CD14-positive monocyte (primary cell): ENCODE results near the gene DAPK2. TPM values are rescaled to one million over a fixed set of nuclear protein-coding genes. Genes with fewer than 3 reads are reported as not detected.

Source experiments
- DNase-seq, 3 donors: peaks; one replicate each; pipeline ENCODE4 v3.0.0-alpha.2; 2011 to 2022
- H2AFZ ChIP-seq: 2 replicates; pipeline ENCODE4 v1.6.0; 2012; ENCODE audit warnings: mild to moderate bottlenecking, low read depth, low read length, inconsistent platforms; ENCODE audit not compliant: insufficient read depth, poor library complexity, severe bottlenecking
- H3K27ac ChIP-seq, 2 donors: 1 replicate in 1 of 2; 2 replicates in 1 of 2; pipeline ENCODE4 v1.5.1; 2012 to 2013; ENCODE audit warnings: low read length in 2 of 2, control low read depth in 1 of 2, inconsistent platforms in 1 of 2, low read depth in 1 of 2, mild to moderate bottlenecking in 1 of 2
- H3K27me3 ChIP-seq, 2 donors: one replicate each; pipeline versions ENCODE4 v1.6.0 to v1.6.1; 2011 to 2013; ENCODE audit warnings: low read length in 2 of 2; ENCODE audit not compliant: control insufficient read depth in 2 of 2, insufficient read depth in 2 of 2
- H3K36me3 ChIP-seq, 2 donors: replicated peaks in 1 of 2; 1 replicate in 1 of 2; 2 replicates in 1 of 2; pipeline versions ENCODE4 v1.5.1 to v1.6.1; 2012 to 2013; ENCODE audit warnings: low read length in 2 of 2, control low read depth in 1 of 2, inconsistent platforms in 1 of 2, mild to moderate bottlenecking in 1 of 2; ENCODE audit not compliant: insufficient read depth in 2 of 2, control insufficient read depth in 1 of 2
- H3K4me1 ChIP-seq, 2 donors: 1 replicate in 1 of 2; 2 replicates in 1 of 2; pipeline versions ENCODE4 v1.5.1 to v1.6.1; 2012 to 2013; ENCODE audit warnings: low read length in 2 of 2, control low read depth in 1 of 2, inconsistent platforms in 1 of 2, mild to moderate bottlenecking in 1 of 2, moderate library complexity in 1 of 2; ENCODE audit not compliant: insufficient read depth in 2 of 2, control insufficient read depth in 1 of 2
- H3K4me2 ChIP-seq: replicated peaks from 2 replicates; pipeline ENCODE3; 2012; ENCODE audit warnings: low read length, moderate library complexity, mild to moderate bottlenecking; ENCODE audit not compliant: poor library complexity, severe bottlenecking; ENCODE audit errors: extremely low read depth
- H3K4me3 ChIP-seq, 3 experiments: fragments of 200-600 bp in 1 of 3; sonication (generic) in 1 of 3; replicated peaks in 1 of 3; 1 replicate in 2 of 3; 2 replicates in 1 of 3; pipeline ENCODE4 v1.5.1; 2011 to 2013; ENCODE audit warnings: low read length in 3 of 3, mild to moderate bottlenecking in 3 of 3, control low read depth in 2 of 3, low read depth in 2 of 3, inconsistent platforms in 1 of 3, moderate library complexity in 1 of 3
- H3K79me2 ChIP-seq: 2 replicates; pipeline ENCODE4 v1.6.0; 2012; ENCODE audit warnings: mild to moderate bottlenecking, control low read depth, inconsistent platforms, low read length, moderate library complexity; ENCODE audit not compliant: insufficient read depth
- H3K9ac ChIP-seq: 2 replicates; pipeline ENCODE4 v1.6.0; 2017; ENCODE audit warnings: low read length, mild to moderate bottlenecking; ENCODE audit not compliant: insufficient read depth, poor library complexity, severe bottlenecking
- H3K9me3 ChIP-seq, 2 donors: replicated peaks in 1 of 2; 1 replicate in 1 of 2; 2 replicates in 1 of 2; pipeline versions ENCODE4 v1.5.1 to v1.6.1; 2012 to 2013; ENCODE audit warnings: low read length in 2 of 2, control low read depth in 1 of 2; ENCODE audit not compliant: control insufficient read depth in 1 of 2, insufficient read depth in 1 of 2
- H4K20me1 ChIP-seq: 2 replicates; pipeline ENCODE4 v1.6.0; 2012; ENCODE audit warnings: mild to moderate bottlenecking, low read length, control low read depth, moderate library complexity; ENCODE audit not compliant: insufficient read depth
- H3K27ac Mint-ChIP-seq, 7 donors: one replicate each; pipeline ENCODE4 v1.8.0; 2020; ENCODE audit warnings: mild to moderate bottlenecking in 7 of 7, mixed read lengths in 7 of 7, moderate library complexity in 6 of 7, inconsistent platforms in 2 of 7
- H3K27me3 Mint-ChIP-seq, 3 donors: one replicate each; pipeline ENCODE4 v1.8.0; 2021 to 2022; ENCODE audit warnings: low read depth in 3 of 3, mild to moderate bottlenecking in 3 of 3, mixed read lengths in 3 of 3, moderate library complexity in 3 of 3, inconsistent platforms in 1 of 3
- H3K36me3 Mint-ChIP-seq, 2 donors: one replicate each; pipeline ENCODE4 v1.8.0; 2020; ENCODE audit warnings: mixed read lengths in 2 of 2, inconsistent platforms in 1 of 2, mild to moderate bottlenecking in 1 of 2
- H3K4me1 Mint-ChIP-seq: one replicate; pipeline ENCODE4 v1.8.0; 2020; ENCODE audit warnings: mild to moderate bottlenecking, mixed read lengths
- H3K4me3 Mint-ChIP-seq, 2 donors: one replicate each; pipeline ENCODE4 v1.8.0; 2020; ENCODE audit warnings: mild to moderate bottlenecking in 2 of 2, mixed read lengths in 2 of 2, moderate library complexity in 1 of 2
- H3K9me3 Mint-ChIP-seq, 7 donors: one replicate each; pipeline ENCODE4 v1.8.0; 2020 to 2022; ENCODE audit warnings: mixed read lengths in 7 of 7, mild to moderate bottlenecking in 6 of 7, moderate library complexity in 6 of 7, inconsistent platforms in 2 of 7
- CTCF ChIP-seq: fragments of 200-600 bp; IDR thresholded peaks from one replicate; pipeline ENCODE4 v1.8.0; 2022; ENCODE audit warnings: antibody characterized with exemption, mild to moderate bottlenecking
- WGBS: methylation state at CpG from one replicate; pipeline ENCODE4 v1.1.5; 2013; ENCODE audit warnings: missing lambda C conversion rate; ENCODE audit not compliant: insufficient coverage; 5-methylcytosine and 5-hydroxymethylcytosine counted together
- intact Hi-C, 2 donors: fragments of 100-400 bp; cut with micrococcal nuclease; formaldehyde crosslinking; loops; one replicate each; pipeline versions ENCODE4 v1.15.0 to v1.15.1; 2023
- polyA plus RNA-seq, 3 donors: library from polyadenylated mRNA; depleted of rRNA in 1 of 3; unstranded in 2 of 3; stranded (reverse) in 1 of 3; fragments of 300-500 nt in 2 of 3; fragments of >200 nt in 1 of 3; fragmentation: Illumina TruSeq in 2 of 3; gene quantifications; 1 replicate in 2 of 3; 2 replicates in 1 of 3; pipeline ENCODE4 v1.2.3, GENCODE V29; 2012 to 2021

DAPK2 gene
- polyA plus RNA-seq, 3 donors, result 0.59 to 4.1 (median 2.1) TPM

- H3K4me1 ChIP-seq, result peaks cover 26 to 27% of the 10 kb centered on the region in 2 donors
- no peak overlapping the region for H3K4me3 ChIP-seq
- H3K9ac ChIP-seq, result no peak overlapping the region
- no peaks in the 10 kb centered on the region for H3K27me3 ChIP-seq
- H3K79me2 ChIP-seq, result no peaks in the 10 kb centered on the region
- no peak for TF ChIP-seq CTCF
- no peaks in the 10 kb centered on the region for H3K9me3 Mint-ChIP-seq
- peaks cover 0 to 2% (median 0%) of the 10 kb centered on the region in 3 donors for H3K27me3 Mint-ChIP-seq
- no peak overlapping the region for H3K27ac ChIP-seq
- intact Hi-C loops, result no loop called here
- H3K27ac Mint-ChIP-seq, result no peak overlapping the region
- no peaks in the 10 kb centered on the region for H3K36me3 Mint-ChIP-seq
- WGBS, result 95% methylated on average over 4 of the region's 7 CpGs
- H3K4me1 Mint-ChIP-seq, result peaks cover 28% of the 10 kb centered on the region
- no peak overlapping the region for H2AFZ ChIP-seq
- no peak overlapping the region for H3K4me3 Mint-ChIP-seq
- no peaks in the 10 kb centered on the region for H4K20me1 ChIP-seq
- DNase-seq, result no peak
- no peak overlapping the region for H3K4me2 ChIP-seq
- H3K36me3 ChIP-seq, result no peaks in the 10 kb centered on the region
- H3K9me3 ChIP-seq, result no peaks in the 10 kb centered on the region
Measured at GRCh38 chr15:63884953-63885352, 161.3 kb downstream of the DAPK2 start.

GRCh38 chr15:63881431-63881830 is 164.9 kb downstream of the DAPK2 start:
- Mint-ChIP-seq H3K9me3 (no peaks in the 10 kb centered on the region), H3K4me3 (no peak overlapping the region), H3K36me3 (no peaks in the 10 kb centered on the region), H3K27me3 (peaks cover 0 to 2% (median 0%) of the 10 kb centered on the region in 3 donors), H3K4me1 (peaks cover 12% of the 10 kb centered on the region), H3K27ac (peak overlapping the region in 4 of 7 donors; percentile 61 to 80 (median 66))
- Histone ChIP-seq H3K27ac (no peak overlapping the region), H3K9ac (no peak overlapping the region), H2AFZ (peak overlapping the region; percentile 31), H3K79me2 (no peaks in the 10 kb centered on the region), H3K4me1 (peaks cover 13 to 14% of the 10 kb centered on the region in 2 donors), H3K27me3 (no peaks in the 10 kb centered on the region), H3K36me3 (no peaks in the 10 kb centered on the region), H3K4me2 (no peak overlapping the region), H3K4me3 (no peak overlapping the region), H4K20me1 (no peaks in the 10 kb centered on the region), H3K9me3 (no peaks in the 10 kb centered on the region)
- 92% methylated on average over 2 of the region's 6 CpGs for WGBS
- intact Hi-C loops, result no loop called here
- TF ChIP-seq CTCF, result no peak
- peak in 2 of 3 donors; percentile 37 to 69 for DNase-seq
